CD4-positive, CD25-positive, alpha-beta regulatory T cell (primary cell): ENCODE data around the gene SLC13A3. TPM values are rescaled to one million over a fixed set of nuclear protein-coding genes. Genes with fewer than 3 reads are reported as not detected.

Experiments used
- ATAC-seq, 2 donors: fragments of 150-1000 bp; cut with Tn5 transposase; one replicate each; pipeline ENCODE4 v1.10.0; 2021; ENCODE audit warnings: low read depth in 2 of 2, moderate number of reproducible peaks in 2 of 2, moderate library complexity in 1 of 2
- DNase-seq, 3 donors: peaks; one replicate each; pipeline versions ENCODE4 v3.0.0 to v3.0.0-alpha.2; 2012 to 2022; ENCODE audit warnings: mixed read lengths in 1 of 3
- H3K27ac ChIP-seq: one replicate; pipeline ENCODE4 v1.7.0; 2013; ENCODE audit warnings: mild to moderate bottlenecking, low read length; ENCODE audit not compliant: insufficient read depth, poor library complexity, severe bottlenecking
- H3K27me3 ChIP-seq: one replicate; pipeline ENCODE4 v1.7.0; 2013; ENCODE audit warnings: low read length; ENCODE audit not compliant: control insufficient read depth, insufficient read depth
- H3K36me3 ChIP-seq: one replicate; pipeline ENCODE4 v1.7.0; 2013; ENCODE audit warnings: mild to moderate bottlenecking, low read length, moderate library complexity; ENCODE audit not compliant: control insufficient read depth, insufficient read depth
- H3K4me1 ChIP-seq: 2 replicates; pipeline ENCODE4 v1.7.0; 2013; ENCODE audit warnings: mild to moderate bottlenecking, low read length; ENCODE audit not compliant: insufficient read depth, control insufficient read depth, poor library complexity, severe bottlenecking
- H3K4me3 ChIP-seq: one replicate; pipeline ENCODE4 v1.7.0; 2013; ENCODE audit warnings: low read depth, mild to moderate bottlenecking, low read length, moderate library complexity
- H3K9me3 ChIP-seq, 2 experiments: 1 replicate in 1 of 2; 2 replicates in 1 of 2; pipeline ENCODE4 v1.7.0; 2013; ENCODE audit warnings: low read length in 2 of 2, mild to moderate bottlenecking in 1 of 2, moderate library complexity in 1 of 2; ENCODE audit not compliant: control insufficient read depth in 2 of 2
- H3K27ac Mint-ChIP-seq, 3 donors: one replicate each; pipeline ENCODE4 v1.8.0; 2020 to 2022; ENCODE audit warnings: mild to moderate bottlenecking in 3 of 3, mixed read lengths in 3 of 3, moderate library complexity in 2 of 3
- H3K27me3 Mint-ChIP-seq: one replicate; pipeline ENCODE4 v1.8.0; 2022; ENCODE audit warnings: mild to moderate bottlenecking, mixed read lengths
- H3K36me3 Mint-ChIP-seq: one replicate; pipeline ENCODE4 v1.8.0; 2020; ENCODE audit warnings: mixed read lengths
- H3K4me1 Mint-ChIP-seq, 4 donors: one replicate each; pipeline ENCODE4 v1.8.0; 2020 to 2022; ENCODE audit warnings: mixed read lengths in 4 of 4, mild to moderate bottlenecking in 1 of 4
- H3K4me3 Mint-ChIP-seq, 4 donors: one replicate each; pipeline ENCODE4 v1.8.0; 2020 to 2022; ENCODE audit warnings: mild to moderate bottlenecking in 4 of 4, mixed read lengths in 4 of 4, moderate library complexity in 3 of 4
- H3K9me3 Mint-ChIP-seq, 7 donors: one replicate each; pipeline ENCODE4 v1.8.0; 2020 to 2022; ENCODE audit warnings: mixed read lengths in 7 of 7, mild to moderate bottlenecking in 3 of 7, moderate library complexity in 2 of 7
- polyA plus RNA-seq, 4 donors: library from polyadenylated mRNA; unstranded; fragments of 300-500 nt; fragmentation: Illumina TruSeq; gene quantifications; one replicate each; pipeline ENCODE4 v1.2.3, GENCODE V29; 2021
- total RNA-seq: library from RNA; stranded (reverse); gene quantifications from one replicate; pipeline ENCODE4 v1.2.3, GENCODE V29; 2022

SLC13A3 gene
- total and polyA plus RNA-seq, 5 donors from 2014 or later: 0.67 TPM; not detected in 4

DNA sequence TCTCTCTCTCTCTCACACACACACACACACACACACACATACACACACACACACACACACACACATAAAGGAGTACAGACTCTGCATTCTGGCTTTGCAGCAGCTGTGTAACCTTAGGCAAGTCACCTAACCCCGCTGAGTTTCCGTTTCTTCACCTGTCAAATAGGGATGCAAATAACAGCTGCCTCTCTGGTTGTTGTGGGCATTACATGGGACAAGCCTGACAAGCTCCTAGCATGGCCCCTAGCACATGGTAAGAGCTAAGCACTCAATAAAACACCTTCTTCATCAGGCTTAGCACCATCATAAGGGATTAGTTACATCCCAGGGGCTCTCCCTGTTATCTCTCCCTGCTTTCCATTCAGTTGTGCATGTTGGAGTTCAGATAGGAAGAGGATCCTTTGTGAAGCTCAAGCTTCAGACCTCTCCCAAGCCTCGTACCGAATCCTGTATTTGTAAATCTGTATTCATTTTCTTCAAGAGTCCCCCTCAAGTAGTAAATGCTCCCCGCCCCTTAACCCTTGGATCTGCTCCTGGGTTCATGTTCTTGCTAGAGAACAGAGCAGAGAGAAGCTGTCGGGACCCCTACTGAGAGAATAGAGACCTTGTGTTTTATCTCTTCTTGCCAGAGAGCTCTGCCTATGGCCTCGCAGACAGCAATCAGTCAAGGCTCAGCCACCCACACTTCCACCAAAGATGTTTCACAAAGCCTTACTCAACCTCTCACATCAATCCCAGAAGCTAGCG lies 2.2 kb downstream of the SLC13A3 start:
- no peak overlapping the region for H3K4me3 Mint-ChIP-seq

DNA sequence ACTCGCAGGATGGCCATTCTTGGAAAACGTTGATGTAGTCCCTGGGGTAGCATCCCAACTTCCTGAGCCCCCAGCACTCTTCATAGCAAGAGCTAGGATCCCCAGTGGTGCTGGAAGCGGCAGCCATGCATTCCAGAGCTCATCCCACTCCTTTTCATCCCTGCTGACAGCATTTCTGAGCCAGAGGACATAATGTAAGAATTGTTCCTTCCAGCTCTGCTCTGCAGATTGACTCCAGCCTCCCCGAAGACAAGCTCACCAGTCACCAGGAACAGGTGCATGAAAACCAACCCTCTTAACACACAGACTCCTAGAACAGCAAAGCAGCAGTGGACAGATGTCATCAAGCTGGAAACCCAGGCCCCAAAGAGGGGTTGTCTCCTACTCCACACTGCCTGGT lies 3.8 kb downstream of the SLC13A3 start:
- H3K4me1 ChIP-seq: no peaks in the 10 kb centered on the region
- no peak overlapping the region for H3K4me3 ChIP-seq
- Mint-ChIP-seq H3K4me3 (no peak overlapping the region), H3K4me1 (no peaks in the 10 kb centered on the region), H3K27me3 (peaks cover 35% of the 10 kb centered on the region), H3K9me3 (peaks cover 0 to 3% (median 0%) of the 10 kb centered on the region in 7 donors), H3K27ac (no peak overlapping the region), H3K36me3 (no peaks in the 10 kb centered on the region)
- H3K27ac ChIP-seq: no peak overlapping the region
- H3K36me3 ChIP-seq: no peaks in the 10 kb centered on the region
- DNase-seq (no peak), ATAC-seq (no peak)
- H3K9me3 ChIP-seq: peaks cover 0 to 1% of the 10 kb centered on the region in 2 experiments
- H3K27me3 ChIP-seq: peaks cover 6% of the 10 kb centered on the region

More for the DNA sequence above, 2.2 kb downstream of the SLC13A3 start:
- Histone ChIP-seq H3K27ac (no peak overlapping the region), H3K27me3 (peaks cover 6% of the 10 kb centered on the region), H3K4me3 (no peak overlapping the region), H3K4me1 (no peaks in the 10 kb centered on the region), H3K36me3 (no peaks in the 10 kb centered on the region), H3K9me3 (peaks cover 0 to 1% of the 10 kb centered on the region in 2 experiments)
- no peak for ATAC-seq
- Mint-ChIP-seq H3K27ac (no peak overlapping the region), H3K4me1 (peaks cover 0 to 1% (median 0%) of the 10 kb centered on the region in 4 donors), H3K36me3 (no peaks in the 10 kb centered on the region), H3K27me3 (peaks cover 41% of the 10 kb centered on the region), H3K9me3 (peaks cover 0 to 4% (median 0%) of the 10 kb centered on the region in 7 donors)
- no peak for DNase-seq

DNA sequence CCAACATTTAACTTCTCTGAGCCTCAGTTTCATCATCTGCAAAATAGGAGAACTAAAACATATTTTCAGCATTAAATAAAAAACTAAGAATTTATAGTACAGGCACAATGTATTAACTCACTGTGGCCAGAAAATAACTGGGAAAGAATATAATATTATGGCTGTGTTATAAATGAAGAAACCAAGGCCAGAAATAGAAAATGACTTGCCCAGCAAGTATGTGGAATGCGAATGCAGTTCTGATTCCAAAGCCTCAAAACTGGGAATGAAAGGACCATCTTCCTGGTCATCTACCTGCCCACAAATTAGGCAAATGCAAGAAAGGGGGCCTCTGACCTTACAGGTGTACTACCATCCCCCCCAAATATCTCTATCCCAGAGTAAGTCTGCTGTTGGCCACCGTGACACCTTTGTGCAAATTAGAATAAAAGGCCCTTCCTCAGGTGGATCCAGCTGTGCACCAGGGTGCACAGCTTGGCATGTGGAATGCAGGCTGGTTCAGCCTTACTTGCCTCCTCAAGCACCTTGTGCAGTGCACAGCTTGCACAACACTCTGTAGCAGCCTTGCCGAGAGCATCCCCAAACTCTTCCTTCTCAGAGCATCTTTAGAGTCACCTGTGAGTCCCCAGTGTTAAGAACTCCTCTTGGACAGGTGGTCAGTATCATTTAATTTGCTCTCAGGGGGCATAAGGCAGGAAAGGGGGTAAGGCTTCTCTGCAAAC lies 4.4 kb downstream of the SLC13A3 start:
- H3K4me3 ChIP-seq: no peak overlapping the region
- no peaks in the 10 kb centered on the region for H3K4me1 ChIP-seq
- Mint-ChIP-seq H3K36me3 (no peaks in the 10 kb centered on the region), H3K9me3 (peaks cover 0 to 3% (median 0%) of the 10 kb centered on the region in 7 donors), H3K4me3 (no peak overlapping the region), H3K27me3 (peaks cover 36% of the 10 kb centered on the region), H3K4me1 (no peaks in the 10 kb centered on the region), H3K27ac (no peak overlapping the region)
- ATAC-seq (no peak), DNase-seq (no peak)
- peaks cover 0 to 1% of the 10 kb centered on the region in 2 experiments for H3K9me3 ChIP-seq
- H3K27me3 ChIP-seq: peaks cover 5% of the 10 kb centered on the region
- H3K36me3 ChIP-seq: no peaks in the 10 kb centered on the region
- no peak overlapping the region for H3K27ac ChIP-seq

DNA sequence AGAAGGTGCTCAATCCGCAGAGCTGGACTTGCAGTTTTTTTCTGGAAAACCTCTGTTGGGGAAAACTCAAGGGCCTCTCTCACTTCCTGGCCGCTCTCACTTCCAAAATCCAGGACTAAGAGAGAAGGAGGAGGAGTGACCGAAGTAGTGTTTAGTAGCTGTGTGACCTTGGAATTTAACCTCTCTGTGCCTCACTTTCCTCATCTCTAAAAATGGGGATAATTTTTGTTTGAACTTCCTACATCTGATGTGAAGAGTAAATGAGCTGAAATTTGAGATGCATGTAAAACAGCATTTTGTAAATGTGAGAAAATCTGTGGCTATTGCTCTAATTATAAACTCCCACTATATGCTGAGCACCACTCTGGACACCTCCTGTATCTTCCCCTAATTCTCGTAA lies 5.1 kb downstream of the SLC13A3 start:
- no peaks in the 10 kb centered on the region for H3K9me3 ChIP-seq
- no peaks in the 10 kb centered on the region for H3K36me3 ChIP-seq
- Mint-ChIP-seq H3K4me1 (no peaks in the 10 kb centered on the region), H3K9me3 (peaks cover 0 to 3% (median 0%) of the 10 kb centered on the region in 7 donors), H3K27me3 (peaks cover 38% of the 10 kb centered on the region), H3K27ac (no peak overlapping the region), H3K36me3 (no peaks in the 10 kb centered on the region), H3K4me3 (no peak overlapping the region)
- no peak overlapping the region for H3K27ac ChIP-seq
- no peak for DNase-seq
- H3K27me3 ChIP-seq: no peaks in the 10 kb centered on the region
- ATAC-seq: no peak
- no peak overlapping the region for H3K4me3 ChIP-seq
- H3K4me1 ChIP-seq: no peaks in the 10 kb centered on the region

DNA sequence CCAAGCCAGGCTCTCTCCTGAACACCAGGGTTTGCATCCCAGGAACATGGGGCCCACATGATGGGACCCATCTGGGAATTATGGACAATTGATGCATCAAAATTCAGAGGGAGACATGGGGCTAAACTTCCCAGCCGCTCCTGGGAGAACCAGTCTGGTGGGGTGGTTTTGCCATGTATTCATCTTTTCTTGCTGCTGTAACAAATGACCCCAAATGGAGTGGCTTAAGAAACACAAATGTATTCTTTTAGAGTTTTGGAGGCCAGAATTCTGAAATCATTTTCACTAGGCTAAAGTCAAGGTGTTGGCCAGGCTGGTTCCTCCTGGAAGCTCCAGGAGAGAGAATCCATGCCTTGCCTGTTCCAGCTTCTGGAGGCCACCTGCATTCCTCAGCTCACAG lies 6.5 kb downstream of the SLC13A3 start:
- H3K27me3 Mint-ChIP-seq: peaks cover 29% of the 10 kb centered on the region
- Histone ChIP-seq H3K4me3 (no peak overlapping the region), H3K36me3 (no peaks in the 10 kb centered on the region), H3K4me1 (no peaks in the 10 kb centered on the region), H3K27ac (no peak overlapping the region), H3K27me3 (no peaks in the 10 kb centered on the region), H3K9me3 (no peaks in the 10 kb centered on the region)
- H3K4me1 Mint-ChIP-seq: no peaks in the 10 kb centered on the region
- no peak overlapping the region for H3K27ac Mint-ChIP-seq
- H3K4me3 Mint-ChIP-seq: no peak overlapping the region
- H3K9me3 Mint-ChIP-seq: peaks cover 0 to 2% (median 0%) of the 10 kb centered on the region in 7 donors
- ATAC-seq (no peak), DNase-seq (no peak)
- H3K36me3 Mint-ChIP-seq: no peaks in the 10 kb centered on the region

DNA sequence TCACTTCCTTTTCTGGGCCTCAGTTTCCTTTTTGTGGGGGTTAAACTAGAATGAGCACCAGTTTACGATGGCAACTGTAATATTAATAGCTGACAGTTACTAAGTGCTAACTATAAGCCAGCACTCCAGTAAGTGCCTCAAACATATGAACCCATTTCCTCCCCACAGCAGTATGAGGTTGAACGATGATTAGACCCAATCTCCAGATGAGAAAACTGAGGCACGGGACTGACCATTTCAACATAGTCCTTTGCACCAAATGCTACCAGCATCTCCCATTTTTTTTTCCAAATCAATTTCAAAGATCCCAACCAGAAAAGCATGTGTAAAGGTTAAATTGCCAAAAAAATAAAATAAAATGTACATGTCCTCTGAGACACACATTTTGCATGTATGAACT lies 7.1 kb downstream of the SLC13A3 start:
- H3K4me1 ChIP-seq: no peaks in the 10 kb centered on the region
- peaks cover 0 to 2% (median 0%) of the 10 kb centered on the region in 7 donors for H3K9me3 Mint-ChIP-seq
- H3K4me3 Mint-ChIP-seq: no peak overlapping the region
- no peak overlapping the region for H3K27ac ChIP-seq
- H3K27me3 Mint-ChIP-seq: peaks cover 24% of the 10 kb centered on the region
- no peak overlapping the region for H3K4me3 ChIP-seq
- H3K27ac Mint-ChIP-seq: no peak overlapping the region
- no peak for DNase-seq
- no peaks in the 10 kb centered on the region for H3K27me3 ChIP-seq
- no peaks in the 10 kb centered on the region for H3K9me3 ChIP-seq
- ATAC-seq: no peak
- H3K36me3 ChIP-seq: no peaks in the 10 kb centered on the region
- no peaks in the 10 kb centered on the region for H3K4me1 Mint-ChIP-seq
- H3K36me3 Mint-ChIP-seq: no peaks in the 10 kb centered on the region

DNA sequence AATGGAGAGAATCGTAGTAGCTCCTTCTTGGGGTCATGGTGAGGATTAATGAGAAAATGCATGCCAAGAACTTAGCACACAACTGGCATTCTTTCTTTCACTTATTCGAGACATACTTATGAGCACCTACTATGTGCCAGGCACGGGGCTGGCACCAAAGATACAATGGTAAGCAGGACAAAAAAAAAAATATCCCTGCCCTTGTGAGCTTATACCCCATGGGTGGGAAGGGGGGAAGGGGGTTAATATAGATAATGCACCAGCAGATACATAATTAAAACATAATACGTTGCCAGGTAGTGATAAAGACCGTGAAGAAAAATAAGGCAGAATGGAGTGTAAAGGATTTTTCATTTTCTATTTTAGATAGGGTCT lies 8.3 kb downstream of the SLC13A3 start:
- H3K27ac ChIP-seq: no peak overlapping the region
- H3K36me3 Mint-ChIP-seq: no peaks in the 10 kb centered on the region
- no peak overlapping the region for H3K27ac Mint-ChIP-seq
- no peak overlapping the region for H3K4me3 Mint-ChIP-seq
- H3K27me3 Mint-ChIP-seq: peaks cover 24% of the 10 kb centered on the region
- H3K9me3 ChIP-seq: no peaks in the 10 kb centered on the region
- ATAC-seq (no peak), DNase-seq (no peak)
- H3K4me1 Mint-ChIP-seq: no peaks in the 10 kb centered on the region
- no peaks in the 10 kb centered on the region for H3K27me3 ChIP-seq
- no peaks in the 10 kb centered on the region for H3K4me1 ChIP-seq
- H3K4me3 ChIP-seq: no peak overlapping the region
- no peaks in the 10 kb centered on the region for H3K36me3 ChIP-seq
- peaks cover 0 to 2% (median 0%) of the 10 kb centered on the region in 7 donors for H3K9me3 Mint-ChIP-seq
